Osteocyte (in vitro differentiated cells): Measurements from ENCODE around the gene ANKS1A. TPM values are rescaled to one million over a fixed set of nuclear protein-coding genes. Genes with fewer than 3 reads are reported as not detected.
"Not testable (repeated sequence)": the region's sequence is repeated elsewhere in the genome, so short reads cannot be mapped to it uniquely, and the experiment has no call there.

Experiments used
- DNase-seq: peaks from one replicate; pipeline ENCODE4 v3.0.0; 2021; ENCODE audit warnings: mixed read lengths; ENCODE audit not compliant: unreplicated experiment; ENCODE audit errors: extremely low spot score
- H3K27ac Mint-ChIP-seq: one replicate; pipeline ENCODE4 v1.8.0; 2021; ENCODE audit warnings: mild to moderate bottlenecking, mixed read lengths; ENCODE audit not compliant: unreplicated experiment
- H3K27me3 Mint-ChIP-seq: one replicate; pipeline ENCODE4 v1.8.0; 2021; ENCODE audit warnings: mixed read lengths; ENCODE audit not compliant: unreplicated experiment
- H3K36me3 Mint-ChIP-seq: one replicate; pipeline ENCODE4 v1.8.0; 2021; ENCODE audit warnings: mixed read lengths; ENCODE audit not compliant: unreplicated experiment
- H3K4me1 Mint-ChIP-seq: one replicate; pipeline ENCODE4 v1.8.0; 2021; ENCODE audit warnings: mixed read lengths; ENCODE audit not compliant: unreplicated experiment
- H3K4me3 Mint-ChIP-seq: one replicate; pipeline ENCODE4 v1.8.0; 2021; ENCODE audit warnings: mild to moderate bottlenecking, moderate library complexity, mixed read lengths; ENCODE audit not compliant: unreplicated experiment
- H3K9me3 Mint-ChIP-seq: one replicate; pipeline ENCODE4 v1.8.0; 2021; ENCODE audit warnings: mixed read lengths; ENCODE audit not compliant: unreplicated experiment
- total RNA-seq: library from RNA; stranded (reverse); gene quantifications from 2 replicates; pipeline ENCODE4 v1.2.1, GENCODE V29; 2021
- TF ChIP-seq, protein P1 (sequence below): fragments of 200-600 bp; sonication (generic); IDR thresholded peaks from 2 replicates; pipeline ENCODE4 v1.5.0; 2021; ENCODE audit warnings: antibody characterized with exemption, mild to moderate bottlenecking, moderate library complexity

ANKS1A gene
- total RNA-seq, 1 donor from 2014 or later: 15.5 TPM

DNA sequence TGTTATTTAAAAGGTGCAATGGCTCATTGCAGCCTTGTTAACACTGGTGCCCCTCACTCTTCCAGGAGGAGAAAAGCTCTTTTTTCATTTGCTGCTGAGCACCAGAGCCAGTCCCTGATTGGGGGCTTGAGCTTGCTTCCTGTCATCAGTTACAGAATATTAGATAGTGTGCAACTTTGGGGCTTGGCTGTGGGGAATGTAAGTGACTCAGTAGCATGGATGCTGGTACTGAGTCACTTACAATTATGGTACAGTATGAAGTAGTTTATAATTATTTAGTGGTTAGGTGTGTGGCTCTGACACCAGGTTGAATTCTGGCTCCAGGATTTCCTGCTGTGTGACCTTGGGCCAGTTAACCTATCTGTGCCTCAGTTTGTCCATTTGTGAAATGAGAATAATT, 37.6 kb downstream of the ANKS1A start:
- DNase-seq: no peak
- no peaks in the 10 kb centered on the region for H3K27me3 Mint-ChIP-seq
- peaks cover 3% of the 10 kb centered on the region for H3K4me1 Mint-ChIP-seq
- TF ChIP-seq, protein P1, sequence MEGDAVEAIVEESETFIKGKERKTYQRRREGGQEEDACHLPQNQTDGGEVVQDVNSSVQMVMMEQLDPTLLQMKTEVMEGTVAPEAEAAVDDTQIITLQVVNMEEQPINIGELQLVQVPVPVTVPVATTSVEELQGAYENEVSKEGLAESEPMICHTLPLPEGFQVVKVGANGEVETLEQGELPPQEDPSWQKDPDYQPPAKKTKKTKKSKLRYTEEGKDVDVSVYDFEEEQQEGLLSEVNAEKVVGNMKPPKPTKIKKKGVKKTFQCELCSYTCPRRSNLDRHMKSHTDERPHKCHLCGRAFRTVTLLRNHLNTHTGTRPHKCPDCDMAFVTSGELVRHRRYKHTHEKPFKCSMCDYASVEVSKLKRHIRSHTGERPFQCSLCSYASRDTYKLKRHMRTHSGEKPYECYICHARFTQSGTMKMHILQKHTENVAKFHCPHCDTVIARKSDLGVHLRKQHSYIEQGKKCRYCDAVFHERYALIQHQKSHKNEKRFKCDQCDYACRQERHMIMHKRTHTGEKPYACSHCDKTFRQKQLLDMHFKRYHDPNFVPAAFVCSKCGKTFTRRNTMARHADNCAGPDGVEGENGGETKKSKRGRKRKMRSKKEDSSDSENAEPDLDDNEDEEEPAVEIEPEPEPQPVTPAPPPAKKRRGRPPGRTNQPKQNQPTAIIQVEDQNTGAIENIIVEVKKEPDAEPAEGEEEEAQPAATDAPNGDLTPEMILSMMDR: no peak
- no peaks in the 10 kb centered on the region for H3K9me3 Mint-ChIP-seq
- no peaks in the 10 kb centered on the region for H3K36me3 Mint-ChIP-seq
- no peak overlapping the region for H3K4me3 Mint-ChIP-seq
- H3K27ac Mint-ChIP-seq: no peak overlapping the region

DNA sequence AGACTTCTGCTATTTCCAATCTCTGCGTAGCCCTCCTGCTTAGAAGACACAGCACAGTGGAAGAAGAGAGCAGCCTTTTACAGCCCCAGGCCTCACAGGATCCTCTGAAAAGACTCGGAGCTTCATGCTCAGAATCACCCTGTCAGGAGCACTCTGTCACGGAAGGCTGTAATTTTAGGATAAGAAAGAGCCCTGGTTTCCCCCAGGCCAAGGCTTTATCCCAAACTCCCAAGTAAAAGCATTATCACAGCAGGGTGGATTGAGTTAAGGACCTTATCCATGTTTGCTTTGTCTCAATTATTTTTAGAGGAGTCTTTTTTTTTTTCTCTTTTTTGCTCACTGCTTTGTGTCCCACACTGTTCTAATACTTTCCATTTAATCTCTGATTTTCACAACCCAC, 39.2 kb downstream of the ANKS1A start:
- no peak for DNase-seq
- no peaks in the 10 kb centered on the region for H3K9me3 Mint-ChIP-seq
- no peak overlapping the region for H3K4me3 Mint-ChIP-seq
- H3K4me1 Mint-ChIP-seq: peaks cover 3% of the 10 kb centered on the region
- TF ChIP-seq, protein P1: no peak
- H3K27ac Mint-ChIP-seq: no peak overlapping the region
- H3K36me3 Mint-ChIP-seq: no peaks in the 10 kb centered on the region
- H3K27me3 Mint-ChIP-seq: no peaks in the 10 kb centered on the region

DNA sequence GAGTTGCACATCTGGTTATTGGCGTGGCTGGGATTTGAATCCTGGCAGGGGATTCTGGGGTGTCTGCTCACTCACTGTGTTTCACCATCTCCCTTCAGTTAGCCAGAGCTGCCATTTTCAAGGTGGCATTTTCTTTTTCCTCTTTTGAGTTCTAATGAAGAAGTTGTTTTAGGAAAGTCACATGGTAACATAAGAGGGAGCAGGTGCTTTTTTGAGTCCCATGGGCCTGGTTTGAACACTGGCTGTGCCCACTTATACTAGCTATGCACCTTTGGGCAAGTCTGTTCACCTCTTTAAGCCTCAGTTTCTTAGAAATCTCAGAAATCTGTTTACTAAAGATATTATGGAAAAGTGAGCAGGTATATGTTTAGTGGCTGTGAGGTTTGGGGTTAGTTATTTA, 39.6 kb downstream of the ANKS1A start:
- H3K27me3 Mint-ChIP-seq: no peaks in the 10 kb centered on the region
- no peaks in the 10 kb centered on the region for H3K36me3 Mint-ChIP-seq
- H3K4me1 Mint-ChIP-seq: peaks cover 3% of the 10 kb centered on the region
- H3K27ac Mint-ChIP-seq: no peak overlapping the region
- no peak overlapping the region for H3K4me3 Mint-ChIP-seq
- TF ChIP-seq, protein P1: no peak
- H3K9me3 Mint-ChIP-seq: no peaks in the 10 kb centered on the region
- no peak for DNase-seq

DNA sequence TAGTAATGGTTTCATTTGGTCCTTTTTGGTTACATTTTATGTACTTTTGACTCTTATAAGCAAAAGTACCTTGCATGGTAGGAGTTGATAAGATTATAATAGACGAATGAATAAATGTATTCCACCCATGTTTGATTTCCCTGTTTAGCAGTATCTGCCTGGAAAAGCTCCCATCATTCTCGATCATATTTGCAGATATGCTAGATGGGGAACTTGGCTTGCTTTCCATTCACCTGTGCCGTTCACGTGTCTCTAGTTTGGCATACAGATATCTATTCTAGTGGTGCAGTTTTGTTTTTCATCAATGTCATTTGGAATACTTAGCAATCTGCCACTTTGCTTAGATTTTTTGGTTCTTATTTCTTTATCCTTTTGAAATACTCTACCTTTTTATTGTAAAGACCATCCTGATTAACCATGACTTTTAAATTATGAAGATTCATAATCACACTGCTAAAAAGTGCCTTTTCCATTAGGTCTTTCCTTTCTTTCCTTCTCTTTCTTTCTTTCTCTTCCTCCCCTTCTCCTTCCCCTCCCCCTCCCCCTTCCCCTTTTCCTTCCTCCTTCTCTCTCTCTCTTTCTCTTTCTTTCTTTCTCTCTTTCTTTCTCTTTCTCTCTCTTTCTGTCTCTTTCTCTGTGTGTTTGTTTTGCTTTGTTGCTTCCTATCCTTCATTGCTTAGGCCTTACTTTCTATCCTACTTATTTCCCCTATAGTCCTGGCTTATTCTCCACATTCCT, 40.4 kb downstream of the ANKS1A start:
- Mint-ChIP-seq H3K9me3 (no peaks in the 10 kb centered on the region), H3K4me3 (no peak overlapping the region), H3K4me1 (peaks cover 3% of the 10 kb centered on the region), H3K36me3 (no peaks in the 10 kb centered on the region), H3K27ac (no peak overlapping the region), H3K27me3 (no peaks in the 10 kb centered on the region)
- TF ChIP-seq, protein P1: no peak
- DNase-seq: no peak

DNA sequence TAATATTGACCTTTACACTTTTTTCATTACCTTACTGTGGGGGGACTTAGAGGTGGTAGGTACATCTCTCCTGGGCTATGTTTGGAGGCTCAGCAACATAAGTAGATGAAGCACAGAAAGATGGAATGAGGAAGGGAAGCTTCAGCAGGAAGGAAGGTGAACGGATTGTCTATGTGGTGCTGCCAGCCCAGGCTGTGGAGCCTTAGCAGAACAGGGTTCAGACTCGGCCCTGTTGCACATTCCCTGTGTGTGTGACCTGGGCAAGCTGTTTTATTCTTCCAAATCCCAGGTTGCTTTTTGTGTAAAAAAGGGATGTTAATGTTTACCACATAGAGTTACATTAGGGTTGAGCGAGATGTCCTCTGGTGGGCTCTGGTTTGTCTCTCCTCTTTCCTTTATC, 41.2 kb downstream of the ANKS1A start:
- no peaks in the 10 kb centered on the region for H3K9me3 Mint-ChIP-seq
- H3K4me3 Mint-ChIP-seq: no peak overlapping the region
- H3K4me1 Mint-ChIP-seq: peaks cover 3% of the 10 kb centered on the region
- TF ChIP-seq, protein P1: no peak
- H3K27ac Mint-ChIP-seq: no peak overlapping the region
- H3K36me3 Mint-ChIP-seq: no peaks in the 10 kb centered on the region
- DNase-seq: no peak
- H3K27me3 Mint-ChIP-seq: no peaks in the 10 kb centered on the region

DNA sequence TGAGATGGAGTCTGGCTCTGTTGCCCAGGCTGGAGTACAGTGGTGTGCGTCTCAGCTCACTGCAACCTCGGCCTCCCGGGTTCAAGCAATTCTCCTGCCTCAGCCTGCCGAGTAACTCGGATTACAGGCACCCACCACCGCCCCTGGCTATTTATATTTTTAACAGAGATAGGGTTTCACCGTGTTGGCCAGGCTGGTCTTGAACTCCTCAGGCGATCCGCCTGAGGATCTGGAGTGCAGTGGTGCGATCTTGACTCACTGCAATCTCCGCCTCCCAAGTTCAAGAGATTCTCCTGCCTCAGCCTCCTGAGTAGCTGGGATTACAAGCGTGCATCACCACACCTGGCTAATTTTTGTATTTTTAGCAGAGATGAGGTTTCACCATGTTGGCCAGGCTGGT, 43.1 kb downstream of the ANKS1A start:
- H3K9me3 Mint-ChIP-seq, H3K27me3 Mint-ChIP-seq, H3K4me1 Mint-ChIP-seq, H3K27ac Mint-ChIP-seq, H3K36me3 Mint-ChIP-seq, H3K4me3 Mint-ChIP-seq, DNase-seq: not testable (repeated sequence)
